Non-pigmented ciliary epithelial cell (primary cell): Measurements from ENCODE around the gene CPPED1.
"Not testable (repeated sequence)": the region's sequence is repeated elsewhere in the genome, so short reads cannot be mapped to it uniquely, and the experiment has no call there.

Experiments
- DNase-seq: peaks from one replicate; pipeline ENCODE4 v3.0.0-alpha.2; 2010; ENCODE audit warnings: low read depth

The CPPED1 gene

GRCh38 chr16:12801511-12802042, 2.1 kb downstream of the CPPED1 start:
- DNase-seq, result peak; percentile 84

DNA sequence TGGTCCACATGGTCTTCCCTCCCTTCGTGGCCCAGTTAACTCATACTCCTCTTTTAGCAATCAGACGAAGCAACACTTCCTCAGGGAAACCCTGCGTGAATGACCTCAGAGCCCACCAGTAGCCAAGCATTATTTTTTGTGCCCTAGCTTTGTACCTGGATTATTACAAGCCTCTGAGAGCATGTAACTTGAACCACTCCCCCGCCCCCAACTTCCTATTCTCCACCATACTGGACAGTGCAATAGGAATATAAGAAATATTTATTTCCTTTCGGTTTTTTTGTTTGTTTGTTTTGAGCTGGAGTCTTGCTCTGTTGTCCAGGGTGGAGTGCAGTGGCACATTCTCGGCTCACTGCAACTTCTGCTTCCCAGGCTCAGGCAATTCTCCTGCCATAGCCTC, 2.9 kb downstream of the CPPED1 start:
- no peak for DNase-seq

- DNase-seq, result not testable (repeated sequence)
Observed at GRCh38 chr16:12799996-12800395, 3.7 kb downstream of the CPPED1 start.

DNA sequence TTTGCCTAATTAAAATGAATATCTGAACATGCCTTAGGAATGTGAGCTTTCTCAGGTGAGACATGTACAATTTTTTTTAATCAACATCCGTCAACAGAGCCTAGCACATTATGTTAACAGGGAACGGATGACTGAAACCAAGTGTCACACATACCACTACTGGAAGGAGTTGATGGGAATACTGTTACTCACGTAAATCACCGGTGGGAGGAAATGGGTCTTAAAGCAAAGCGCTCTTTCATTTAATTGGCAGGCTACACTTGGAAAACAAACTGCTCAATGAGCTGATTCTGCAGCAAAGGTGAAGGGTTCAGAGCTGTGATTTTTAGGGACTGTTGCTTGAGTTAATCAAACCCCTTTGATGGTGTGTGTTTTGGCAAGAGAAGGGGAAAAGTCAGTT, 4.8 kb downstream of the CPPED1 start:
- DNase-seq, result no peak

GRCh38 chr16:12798171-12798570, 5.5 kb downstream of the CPPED1 start:
- no peak for DNase-seq

DNA sequence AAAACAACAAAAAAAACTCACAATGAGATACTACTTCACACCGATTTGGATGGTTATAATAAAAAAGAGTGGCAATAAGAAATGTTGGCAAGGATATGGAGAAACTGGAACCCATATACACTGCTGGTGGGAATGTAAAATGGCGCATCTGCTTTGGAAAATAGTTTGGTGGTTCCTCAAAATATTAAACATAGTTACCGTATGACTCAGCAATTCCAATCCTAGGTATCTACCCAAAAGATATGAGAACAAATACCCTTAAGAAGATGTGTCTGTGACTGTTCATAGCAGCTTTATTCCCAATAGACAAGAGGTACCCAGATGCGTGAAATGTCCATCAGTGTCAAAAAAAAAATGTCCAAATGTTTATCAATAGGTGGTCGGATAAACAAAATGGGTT, 7.2 kb downstream of the CPPED1 start:
- no peak for DNase-seq

- DNase-seq, result no peak
Observed at GRCh38 chr16:12794486-12795387, 8.9 kb downstream of the CPPED1 start.

GRCh38 chr16:12793865-12794240, 9.8 kb downstream of the CPPED1 start:
- DNase-seq, result no peak

GRCh38 chr16:12793120-12793864, 10.4 kb downstream of the CPPED1 start:
- DNase-seq, result no peak

DNA sequence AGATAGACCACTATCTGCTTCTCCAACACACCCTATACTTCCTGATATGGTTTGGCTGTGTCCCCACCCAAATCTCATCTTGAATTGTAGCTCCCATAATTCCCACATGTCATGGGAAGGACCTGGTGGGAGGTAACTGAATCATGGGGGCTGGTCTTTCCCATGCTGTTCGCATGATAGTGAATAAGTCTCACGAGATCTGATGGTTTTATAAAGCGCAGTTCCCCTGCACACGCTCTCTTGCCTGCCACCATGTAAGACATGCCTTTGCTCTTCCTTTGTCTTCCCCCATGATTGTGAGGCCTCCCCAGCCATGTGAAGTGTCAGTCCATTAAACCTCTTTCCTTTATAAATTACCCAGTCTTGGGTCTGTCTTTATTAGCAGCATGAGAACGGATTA, 11.2 kb downstream of the CPPED1 start:
- DNase-seq, result not testable (repeated sequence)

- no peak for DNase-seq
Observed at GRCh38 chr16:12791340-12791739, 12.3 kb downstream of the CPPED1 start.

GRCh38 chr16:12788758-12789157, 14.9 kb downstream of the CPPED1 start:
- no peak for DNase-seq

DNA sequence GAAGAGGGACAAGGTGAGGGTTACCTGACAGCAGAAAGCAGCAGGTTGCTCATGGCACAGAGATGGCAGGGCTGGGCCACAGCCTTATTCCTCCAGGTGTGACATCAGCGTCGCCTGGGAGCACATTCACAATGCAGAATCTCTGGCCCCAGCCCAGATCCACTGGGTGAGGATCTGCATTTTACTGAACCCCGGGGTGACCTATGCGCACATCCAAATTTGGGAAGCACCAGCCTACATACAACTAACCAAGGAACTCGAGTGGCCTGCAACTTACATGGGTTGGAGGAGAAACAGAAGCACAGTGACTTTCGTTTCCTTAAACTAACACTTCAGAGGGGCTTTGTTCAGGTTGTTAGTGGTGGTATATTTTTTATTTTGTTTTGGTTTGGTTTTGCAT, 17.6 kb downstream of the CPPED1 start:
- no peak for DNase-seq

- DNase-seq, result no peak
Observed at GRCh38 chr16:12784076-12784475, 19.6 kb downstream of the CPPED1 start.

- no peak for DNase-seq
Observed at GRCh38 chr16:12781777-12782176, 21.9 kb downstream of the CPPED1 start.

- no peak for DNase-seq
Observed at GRCh38 chr16:12780467-12780866, 23.2 kb downstream of the CPPED1 start.

- no peak for DNase-seq
Observed at GRCh38 chr16:12778726-12779125, 25.0 kb downstream of the CPPED1 start.

- DNase-seq, result no peak
Observed at GRCh38 chr16:12775656-12776236, 27.9 kb downstream of the CPPED1 start.

DNA sequence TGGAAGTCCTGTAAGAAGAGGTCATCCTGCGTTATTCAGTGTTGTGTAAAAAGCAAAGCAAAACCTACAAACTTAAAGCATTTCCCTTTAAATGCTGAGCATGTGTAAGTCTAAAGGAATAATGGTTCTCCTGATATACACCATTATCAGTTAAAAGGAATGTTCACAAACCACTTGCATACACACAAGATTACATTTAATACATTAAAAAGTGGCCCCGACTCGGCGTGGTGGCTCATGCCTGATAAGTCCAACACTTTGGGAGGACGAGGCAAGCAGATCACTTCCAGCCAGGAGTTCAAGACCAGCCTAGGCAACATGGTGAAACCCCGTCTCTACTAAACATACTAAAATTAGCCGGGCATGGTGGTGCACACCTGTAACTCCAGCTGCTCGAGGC, 30.5 kb downstream of the CPPED1 start:
- DNase-seq, result no peak

- DNase-seq, result no peak
Observed at GRCh38 chr16:12771341-12771798, 32.3 kb downstream of the CPPED1 start.

GRCh38 chr16:12769525-12769924, 34.2 kb downstream of the CPPED1 start:
- DNase-seq, result no peak

DNA sequence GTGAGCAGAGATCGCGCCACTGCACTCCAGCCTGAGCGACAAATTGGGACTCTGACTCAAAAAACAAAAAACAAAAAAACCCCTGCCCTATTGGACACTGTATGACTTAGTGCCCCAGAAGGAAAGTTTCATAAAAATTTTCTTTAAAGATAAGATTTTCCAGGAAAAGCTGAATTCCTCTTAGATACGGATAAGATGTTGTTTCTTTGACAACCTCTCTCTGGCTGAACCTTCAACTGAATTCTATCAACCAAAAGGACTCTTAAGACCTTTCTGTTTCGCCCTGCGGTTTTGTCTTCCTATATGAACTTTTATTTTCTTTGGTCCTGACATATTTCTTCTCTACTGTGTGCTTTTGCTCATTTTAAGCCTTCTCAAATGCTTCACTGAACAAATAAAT, 35.8 kb downstream of the CPPED1 start:
- no peak for DNase-seq

DNA sequence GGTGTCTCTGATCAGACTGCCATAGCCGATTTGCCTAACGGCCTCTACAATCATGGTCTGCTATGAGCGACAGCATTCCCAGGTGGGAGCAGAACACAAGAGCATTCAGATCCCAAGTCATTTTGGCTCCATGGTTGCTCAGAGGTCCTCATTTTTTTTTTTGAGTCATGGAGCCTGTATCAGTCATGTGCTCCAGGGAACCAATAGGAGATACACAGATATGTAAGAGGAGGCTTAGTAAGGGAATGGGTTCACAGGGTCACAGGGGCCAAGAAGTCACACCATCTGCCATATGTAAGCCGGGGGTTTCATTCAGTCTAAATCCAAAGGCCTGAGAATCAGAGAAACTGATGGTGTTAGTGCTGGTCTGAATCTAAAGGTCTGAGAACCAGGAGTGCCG, 36.8 kb downstream of the CPPED1 start:
- no peak for DNase-seq
